Measurements from ENCODE around the gene ZC2HC1B. TPM values are rescaled to one million over a fixed set of nuclear protein-coding genes. Genes with fewer than 3 reads are reported as not detected.

Gene ZC2HC1B
- total and polyA plus RNA-seq, 9 of the 15 experiments (the other 6 are each of a cell fraction or from before 2014, with no cell fraction given) = not detected

GRCh38 chr6:143882401-143882930 lies 18.2 kb downstream of the ZC2HC1B start (continued):
- TF ChIP-seq CHD7 (IDR thresholded peaks at IDR 0.05; ENCODE audit: low read depth, low read length) = no peak
- TF ChIP-seq ARHGAP35 (IDR thresholded peaks at IDR 0.05; ENCODE audit: partially characterized antibody) = no peak
- TF ChIP-seq ILF3 (IDR thresholded peaks at IDR 0.05; ENCODE audit: borderline replicate concordance) = no peak
- TF ChIP-seq TEAD4 (IDR thresholded peaks at IDR 0.05; ENCODE audit: low read length) = no peak
- TF ChIP-seq TEAD4 (CRISPR knock-in tag; IDR thresholded peaks at IDR 0.05; ENCODE audit: borderline replicate concordance) = no peak
- no peak for TF ChIP-seq RBM34 (IDR thresholded peaks at IDR 0.05; ENCODE audit: borderline replicate concordance, insufficient read depth, low read length)
- TF ChIP-seq TSC22D4 (tag; IDR thresholded peaks at IDR 0.05) = no peak

All from K562 (cell line).